GM23338 (cell line): ENCODE data around the gene ICA1L. TPM values are rescaled to one million over a fixed set of nuclear protein-coding genes. Genes with fewer than 3 reads are reported as not detected.

ENCODE experiments used
- JUNB ChIP-seq: IDR thresholded peaks from one replicate; pipeline ENCODE4 v1.6.1; 2016; ENCODE audit warnings: antibody characterized with exemption; ENCODE audit not compliant: unreplicated experiment
- NANOG ChIP-seq: IDR thresholded peaks from 2 replicates; pipeline ENCODE4 v1.6.1; 2016; ENCODE audit warnings: antibody characterized with exemption, borderline replicate concordance
- STAT1 ChIP-seq: IDR thresholded peaks from one replicate; pipeline ENCODE4 v1.6.1; 2016; ENCODE audit warnings: antibody characterized with exemption; ENCODE audit not compliant: unreplicated experiment
- ZNF114 ChIP-seq: fragments of 250-450 bp; sonication (Bioruptor Pico); IDR thresholded peaks from 2 replicates; pipeline ENCODE4 v1.5.0; 2020; ENCODE audit warnings: mild to moderate bottlenecking, moderate library complexity
- polyA plus RNA-seq: library from polyadenylated mRNA; unstranded; fragments of >200 nt; fragmentation: Nextera tagmentation; extraction: Ambion mirVana; gene quantifications from 2 replicates; pipeline ENCODE4 v1.2.1, GENCODE V29; 2016
- total RNA-seq: library from RNA; depleted of rRNA; stranded (reverse); fragments of >200 nt; shearing (Covaris generic); gene quantifications from 2 replicates; pipeline ENCODE4 v1.2.3, GENCODE V29; 2014
- TF ChIP-seq, protein P1 (sequence below): fragments of 250-450 bp; sonication (Bioruptor Pico); IDR thresholded peaks from 2 replicates; pipeline ENCODE4 v1.5.0; 2020; ENCODE audit warnings: mild to moderate bottlenecking, moderate library complexity
- TF ChIP-seq, protein P2 (sequence below): IDR thresholded peaks from 2 replicates; pipeline ENCODE4 v1.6.1; 2016; ENCODE audit warnings: antibody characterized with exemption
- TF ChIP-seq, protein P3 (sequence below), 2 experiments: fragments of 200-600 bp in 1 of 2; sonication (generic) in 1 of 2; conservative IDR thresholded peaks; 2 replicates each; pipeline versions ENCODE4 v1.5.1 to v1.6.1; 2016 to 2017; ENCODE audit warnings: antibody characterized with exemption in 2 of 2, low read depth in 2 of 2, mild to moderate bottlenecking in 2 of 2, moderate library complexity in 1 of 2

The ICA1L gene
- total and polyA plus RNA-seq, 2 experiments from 2014 or later: 1.6 to 7.2 TPM

DNA sequence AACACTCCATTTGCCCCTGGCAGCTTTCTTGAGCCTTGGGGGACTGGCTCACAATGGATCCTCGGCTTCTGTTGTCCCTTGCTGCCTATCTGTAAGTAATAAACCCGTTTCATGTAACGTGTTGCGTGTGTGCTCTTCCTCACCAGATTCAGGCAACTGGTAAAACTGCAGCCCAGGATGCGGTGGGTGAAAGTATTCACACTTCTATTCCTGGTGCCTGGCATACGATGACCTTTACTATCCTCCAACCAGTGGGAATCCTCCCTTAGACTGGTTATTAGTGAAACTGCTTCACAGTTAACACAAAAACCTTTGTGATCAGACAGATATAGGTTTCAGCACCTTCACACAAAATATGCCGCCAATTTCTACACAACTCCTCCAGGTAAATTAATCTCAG lies 13.6 kb upstream of the ICA1L start (continued):
- TF ChIP-seq, protein P1, sequence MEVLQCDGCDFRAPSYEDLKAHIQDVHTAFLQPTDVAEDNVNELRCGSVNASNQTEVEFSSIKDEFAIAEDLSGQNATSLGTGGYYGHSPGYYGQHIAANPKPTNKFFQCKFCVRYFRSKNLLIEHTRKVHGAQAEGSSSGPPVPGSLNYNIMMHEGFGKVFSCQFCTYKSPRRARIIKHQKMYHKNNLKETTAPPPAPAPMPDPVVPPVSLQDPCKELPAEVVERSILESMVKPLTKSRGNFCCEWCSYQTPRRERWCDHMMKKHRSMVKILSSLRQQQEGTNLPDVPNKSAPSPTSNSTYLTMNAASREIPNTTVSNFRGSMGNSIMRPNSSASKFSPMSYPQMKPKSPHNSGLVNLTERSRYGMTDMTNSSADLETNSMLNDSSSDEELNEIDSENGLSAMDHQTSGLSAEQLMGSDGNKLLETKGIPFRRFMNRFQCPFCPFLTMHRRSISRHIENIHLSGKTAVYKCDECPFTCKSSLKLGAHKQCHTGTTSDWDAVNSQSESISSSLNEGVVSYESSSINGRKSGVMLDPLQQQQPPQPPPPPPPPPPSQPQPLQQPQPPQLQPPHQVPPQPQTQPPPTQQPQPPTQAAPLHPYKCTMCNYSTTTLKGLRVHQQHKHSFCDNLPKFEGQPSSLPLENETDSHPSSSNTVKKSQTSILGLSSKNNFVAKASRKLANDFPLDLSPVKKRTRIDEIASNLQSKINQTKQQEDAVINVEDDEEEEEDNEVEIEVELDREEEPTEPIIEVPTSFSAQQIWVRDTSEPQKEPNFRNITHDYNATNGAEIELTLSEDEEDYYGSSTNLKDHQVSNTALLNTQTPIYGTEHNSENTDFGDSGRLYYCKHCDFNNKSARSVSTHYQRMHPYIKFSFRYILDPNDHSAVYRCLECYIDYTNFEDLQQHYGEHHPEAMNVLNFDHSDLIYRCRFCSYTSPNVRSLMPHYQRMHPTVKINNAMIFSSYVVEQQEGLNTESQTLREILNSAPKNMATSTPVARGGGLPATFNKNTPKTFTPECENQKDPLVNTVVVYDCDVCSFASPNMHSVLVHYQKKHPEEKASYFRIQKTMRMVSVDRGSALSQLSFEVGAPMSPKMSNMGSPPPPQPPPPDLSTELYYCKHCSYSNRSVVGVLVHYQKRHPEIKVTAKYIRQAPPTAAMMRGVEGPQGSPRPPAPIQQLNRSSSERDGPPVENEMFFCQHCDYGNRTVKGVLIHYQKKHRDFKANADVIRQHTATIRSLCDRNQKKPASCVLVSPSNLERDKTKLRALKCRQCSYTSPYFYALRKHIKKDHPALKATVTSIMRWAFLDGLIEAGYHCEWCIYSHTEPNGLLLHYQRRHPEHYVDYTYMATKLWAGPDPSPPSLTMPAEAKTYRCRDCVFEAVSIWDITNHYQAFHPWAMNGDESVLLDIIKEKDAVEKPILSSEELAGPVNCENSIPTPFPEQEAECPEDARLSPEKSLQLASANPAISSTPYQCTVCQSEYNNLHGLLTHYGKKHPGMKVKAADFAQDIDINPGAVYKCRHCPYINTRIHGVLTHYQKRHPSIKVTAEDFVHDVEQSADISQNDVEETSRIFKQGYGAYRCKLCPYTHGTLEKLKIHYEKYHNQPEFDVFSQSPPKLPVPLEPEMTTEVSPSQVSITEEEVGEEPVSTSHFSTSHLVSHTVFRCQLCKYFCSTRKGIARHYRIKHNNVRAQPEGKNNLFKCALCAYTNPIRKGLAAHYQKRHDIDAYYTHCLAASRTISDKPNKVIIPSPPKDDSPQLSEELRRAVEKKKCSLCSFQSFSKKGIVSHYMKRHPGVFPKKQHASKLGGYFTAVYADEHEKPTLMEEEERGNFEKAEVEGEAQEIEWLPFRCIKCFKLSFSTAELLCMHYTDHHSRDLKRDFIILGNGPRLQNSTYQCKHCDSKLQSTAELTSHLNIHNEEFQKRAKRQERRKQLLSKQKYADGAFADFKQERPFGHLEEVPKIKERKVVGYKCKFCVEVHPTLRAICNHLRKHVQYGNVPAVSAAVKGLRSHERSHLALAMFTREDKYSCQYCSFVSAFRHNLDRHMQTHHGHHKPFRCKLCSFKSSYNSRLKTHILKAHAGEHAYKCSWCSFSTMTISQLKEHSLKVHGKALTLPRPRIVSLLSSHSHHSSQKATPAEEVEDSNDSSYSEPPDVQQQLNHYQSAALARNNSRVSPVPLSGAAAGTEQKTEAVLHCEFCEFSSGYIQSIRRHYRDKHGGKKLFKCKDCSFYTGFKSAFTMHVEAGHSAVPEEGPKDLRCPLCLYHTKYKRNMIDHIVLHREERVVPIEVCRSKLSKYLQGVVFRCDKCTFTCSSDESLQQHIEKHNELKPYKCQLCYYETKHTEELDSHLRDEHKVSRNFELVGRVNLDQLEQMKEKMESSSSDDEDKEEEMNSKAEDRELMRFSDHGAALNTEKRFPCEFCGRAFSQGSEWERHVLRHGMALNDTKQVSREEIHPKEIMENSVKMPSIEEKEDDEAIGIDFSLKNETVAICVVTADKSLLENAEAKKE (CRISPR knock-in tag): no peak
- no peak for TF ChIP-seq ZNF114 (CRISPR knock-in tag)
- TF ChIP-seq, protein P2, sequence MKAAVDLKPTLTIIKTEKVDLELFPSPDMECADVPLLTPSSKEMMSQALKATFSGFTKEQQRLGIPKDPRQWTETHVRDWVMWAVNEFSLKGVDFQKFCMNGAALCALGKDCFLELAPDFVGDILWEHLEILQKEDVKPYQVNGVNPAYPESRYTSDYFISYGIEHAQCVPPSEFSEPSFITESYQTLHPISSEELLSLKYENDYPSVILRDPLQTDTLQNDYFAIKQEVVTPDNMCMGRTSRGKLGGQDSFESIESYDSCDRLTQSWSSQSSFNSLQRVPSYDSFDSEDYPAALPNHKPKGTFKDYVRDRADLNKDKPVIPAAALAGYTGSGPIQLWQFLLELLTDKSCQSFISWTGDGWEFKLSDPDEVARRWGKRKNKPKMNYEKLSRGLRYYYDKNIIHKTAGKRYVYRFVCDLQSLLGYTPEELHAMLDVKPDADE: no peak
- TF ChIP-seq, protein P3, sequence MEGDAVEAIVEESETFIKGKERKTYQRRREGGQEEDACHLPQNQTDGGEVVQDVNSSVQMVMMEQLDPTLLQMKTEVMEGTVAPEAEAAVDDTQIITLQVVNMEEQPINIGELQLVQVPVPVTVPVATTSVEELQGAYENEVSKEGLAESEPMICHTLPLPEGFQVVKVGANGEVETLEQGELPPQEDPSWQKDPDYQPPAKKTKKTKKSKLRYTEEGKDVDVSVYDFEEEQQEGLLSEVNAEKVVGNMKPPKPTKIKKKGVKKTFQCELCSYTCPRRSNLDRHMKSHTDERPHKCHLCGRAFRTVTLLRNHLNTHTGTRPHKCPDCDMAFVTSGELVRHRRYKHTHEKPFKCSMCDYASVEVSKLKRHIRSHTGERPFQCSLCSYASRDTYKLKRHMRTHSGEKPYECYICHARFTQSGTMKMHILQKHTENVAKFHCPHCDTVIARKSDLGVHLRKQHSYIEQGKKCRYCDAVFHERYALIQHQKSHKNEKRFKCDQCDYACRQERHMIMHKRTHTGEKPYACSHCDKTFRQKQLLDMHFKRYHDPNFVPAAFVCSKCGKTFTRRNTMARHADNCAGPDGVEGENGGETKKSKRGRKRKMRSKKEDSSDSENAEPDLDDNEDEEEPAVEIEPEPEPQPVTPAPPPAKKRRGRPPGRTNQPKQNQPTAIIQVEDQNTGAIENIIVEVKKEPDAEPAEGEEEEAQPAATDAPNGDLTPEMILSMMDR (conservative IDR thresholded peaks at IDR 0.05; ENCODE audit: low read depth in 2 of 2): no peak
- no peak for TF ChIP-seq JUNB
- no peak for TF ChIP-seq STAT1
- TF ChIP-seq NANOG: no peak
